Measurements from ENCODE around the gene ADORA1. TPM values are rescaled to one million over a fixed set of nuclear protein-coding genes. Genes with fewer than 3 reads are reported as not detected.

Gene ADORA1
- total RNA-seq, 4 donors from 2014 or later = 1.4 to 4.3 (median 2.6) TPM

GRCh38 chr1:203128431-203128715 is 847 bp downstream of the ADORA1 start:
- ATAC-seq (ENCODE audit: low FRiP score) = no peak
- TF ChIP-seq CTCF (IDR thresholded peaks at IDR 0.05) = no peak

GRCh38 chr1:203128716-203129500 is 1.4 kb downstream of the ADORA1 start:
- ATAC-seq (ENCODE audit: low FRiP score) (no peak), DNase-seq (ENCODE audit: low spot score) (no peak)
- TF ChIP-seq CTCF (IDR thresholded peaks at IDR 0.05) = no peak

More at GRCh38 chr1:203128431-203128715, 847 bp downstream of the ADORA1 start:
- DNase-seq (ENCODE audit: low spot score) = no peak

GRCh38 chr1:203129501-203130231 is 2.1 kb downstream of the ADORA1 start:
- no peak for ATAC-seq (ENCODE audit: low FRiP score)
- DNase-seq (ENCODE audit: low spot score) = no peak
- TF ChIP-seq CTCF (IDR thresholded peaks at IDR 0.05) = no peak

- ATAC-seq (ENCODE audit: low FRiP score) = no peak
- TF ChIP-seq CTCF (IDR thresholded peaks at IDR 0.05) = no peak
- DNase-seq (ENCODE audit: low spot score) = no peak
Observed at GRCh38 chr1:203130358-203130985, 2.9 kb downstream of the ADORA1 start.

- no peak for TF ChIP-seq CTCF (IDR thresholded peaks at IDR 0.05)
- DNase-seq (ENCODE audit: low spot score) = no peak
- no peak for ATAC-seq (ENCODE audit: low FRiP score)
Observed at GRCh38 chr1:203131548-203132200, 4.1 kb downstream of the ADORA1 start.

GRCh38 chr1:203133970-203134725 is 6.6 kb downstream of the ADORA1 start:
- DNase-seq (ENCODE audit: low spot score) = no peak
- peak; percentile 92 for ATAC-seq (ENCODE audit: low FRiP score)
- no peak for TF ChIP-seq CTCF (IDR thresholded peaks at IDR 0.05)

Measured in omental fat pad (tissue), 4 donors.